ENCODE measurements around the gene SPAG16.

SPAG16 gene

GRCh38 chr2:214376618-214377285, 1092.5 kb downstream of the SPAG16 start:
- DNase-seq: no peak

- no peak for DNase-seq
Observed at GRCh38 chr2:214377286-214377624, 1093.0 kb downstream of the SPAG16 start.

GRCh38 chr2:214378455-214379103, 1094.3 kb downstream of the SPAG16 start:
- DNase-seq: peak in 1 of 58 donors; percentile 0

GRCh38 chr2:214379227-214379626, 1095.0 kb downstream of the SPAG16 start:
- no peak for DNase-seq

GRCh38 chr2:214380681-214381080, 1096.4 kb downstream of the SPAG16 start:
- DNase-seq: no peak

GRCh38 chr2:214382229-214382628, 1098.0 kb downstream of the SPAG16 start:
- no peak for DNase-seq

- no peak for DNase-seq
Observed at GRCh38 chr2:214386720-214387119, 1102.5 kb downstream of the SPAG16 start.

GRCh38 chr2:214389334-214389733, 1105.1 kb downstream of the SPAG16 start:
- no peak for DNase-seq

GRCh38 chr2:214393796-214394195, 1109.5 kb downstream of the SPAG16 start:
- no peak for DNase-seq

GRCh38 chr2:214395040-214395439, 1110.8 kb downstream of the SPAG16 start:
- DNase-seq: no peak

- DNase-seq: no peak
Observed at GRCh38 chr2:214401580-214401979, 1117.3 kb downstream of the SPAG16 start.

- peak in 7 of 58 donors; percentile 1 to 24 (median 2) for DNase-seq
Observed at GRCh38 chr2:214410128-214410775, 1126.0 kb downstream of the SPAG16 start.

GRCh38 chr2:214410918-214411554, 1126.8 kb downstream of the SPAG16 start, which contains the start of gene VWC2L:
Gene VWC2L (plus strand): TSS chr2:214411054. CDS start chr2:214414194, 3,140 bp downstream.
- DNase-seq: peak; percentile 2 to 86 (median 70)

- DNase-seq: no peak
Observed at GRCh38 chr2:214412679-214413078, 1128.4 kb downstream of the SPAG16 start.

GRCh38 chr2:214436470-214436869, 1152.2 kb downstream of the SPAG16 start:
- DNase-seq: no peak

GRCh38 chr2:214450118-214450894, 1166.0 kb downstream of the SPAG16 start:
- no peak for DNase-seq

GRCh38 chr2:214451516-214452275, 1167.4 kb downstream of the SPAG16 start:
- DNase-seq: no peak

All from anterior cingulate cortex (tissue), 58 donors.